Left renal cortex interstitium (tissue), 4 donors: ENCODE results near the gene BAIAP3. TPM values are rescaled to one million over a fixed set of nuclear protein-coding genes. Genes with fewer than 3 reads are reported as not detected.

Source experiments
- DNase-seq, 4 donors: peaks; one replicate each; pipeline ENCODE4 v3.0.0-alpha.2; 2013; ENCODE audit warnings: low read depth in 4 of 4, low spot score in 2 of 4, missing footprints in 1 of 4
- polyA plus RNA-seq, 4 donors: library from polyadenylated mRNA; unstranded; fragments of 120-200 nt; gene quantifications; one replicate each; pipeline ENCODE4 v1.2.1, GENCODE V29; 2013; ENCODE audit not compliant: insufficient read length in 4 of 4

BAIAP3 gene
- polyA plus RNA-seq, 4 donors, result 4.9 to 7.0 (median 6.1) TPM

DNA sequence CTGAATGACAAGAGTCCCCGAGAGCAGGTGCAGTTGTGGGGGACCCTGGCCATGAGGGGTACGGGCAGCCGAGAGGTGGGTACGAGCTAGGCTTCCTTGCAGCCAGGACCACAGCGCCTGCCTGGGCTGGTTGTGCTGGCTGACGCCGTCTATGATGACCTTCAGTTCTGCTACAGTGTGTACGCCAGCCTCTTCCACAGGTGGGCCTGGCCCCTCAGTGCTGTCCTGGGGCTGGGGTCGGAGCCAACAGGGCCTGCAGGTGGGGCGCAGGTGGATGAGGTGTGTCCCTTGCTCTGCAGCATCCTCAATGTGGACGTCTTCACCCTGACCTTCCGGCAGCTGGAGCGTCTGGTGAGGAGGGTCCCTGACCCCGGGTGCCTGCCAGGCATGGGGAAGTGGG lies 11.1 kb downstream of the BAIAP3 start:
- no peak for DNase-seq

DNA sequence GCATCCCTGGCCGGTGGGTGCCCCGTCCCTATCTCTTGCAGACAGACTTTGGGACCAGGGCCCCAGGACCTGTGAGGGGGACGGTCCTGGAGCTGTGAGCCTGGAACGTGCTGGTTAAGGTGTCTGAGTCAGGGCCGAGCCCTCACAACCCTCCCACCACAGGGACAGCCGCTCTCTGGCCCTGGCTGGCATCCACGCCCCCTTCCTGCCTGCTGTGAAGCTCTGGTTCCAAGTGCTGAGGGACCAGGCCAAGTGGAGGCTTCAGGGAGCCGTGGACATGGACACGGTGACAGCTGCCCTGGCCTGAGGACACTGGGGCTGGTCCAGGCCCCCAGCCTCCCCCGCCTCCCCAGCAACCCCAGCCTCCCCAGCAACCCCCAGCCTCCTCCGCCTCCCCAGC lies 11.6 kb downstream of the BAIAP3 start:
- DNase-seq, result no peak

DNA sequence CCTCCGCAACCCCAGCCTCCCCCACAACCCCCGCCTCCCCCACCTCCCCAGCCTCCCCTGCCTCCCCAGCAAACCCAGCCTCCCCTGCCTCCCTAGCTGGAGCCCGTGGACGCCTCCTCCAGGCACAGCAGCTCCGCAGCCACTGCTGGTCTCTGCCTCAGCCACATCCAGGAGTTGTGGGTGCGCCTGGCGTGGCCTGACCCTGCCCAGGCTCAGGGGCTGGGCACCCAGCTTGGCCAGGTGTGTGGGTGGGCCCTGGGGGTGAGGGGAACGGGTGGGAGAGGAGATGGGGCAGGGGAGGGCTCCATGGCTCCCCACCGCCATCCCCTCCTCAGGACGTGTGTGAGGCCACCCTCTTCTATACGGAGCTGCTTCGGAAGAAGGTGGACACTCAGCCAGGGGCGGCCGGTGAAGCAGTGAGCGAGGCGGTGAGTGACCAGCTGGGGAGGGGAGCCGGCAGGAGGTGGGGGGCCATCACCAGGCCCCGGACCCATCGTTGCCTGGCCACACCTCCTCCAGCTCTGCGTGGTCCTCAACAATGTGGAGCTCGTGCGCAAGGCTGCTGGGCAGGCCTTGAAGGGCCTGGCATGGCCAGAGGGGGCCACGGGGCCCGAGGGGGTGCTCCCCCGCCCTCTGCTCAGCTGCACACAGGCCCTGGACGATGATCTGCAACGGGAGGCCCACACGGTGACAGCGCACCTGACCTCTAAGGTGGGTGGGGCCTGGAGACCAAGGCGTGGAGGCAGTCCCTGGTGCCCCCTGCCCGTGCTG lies 12.4 kb downstream of the BAIAP3 start:
- DNase-seq, result no peak

DNA sequence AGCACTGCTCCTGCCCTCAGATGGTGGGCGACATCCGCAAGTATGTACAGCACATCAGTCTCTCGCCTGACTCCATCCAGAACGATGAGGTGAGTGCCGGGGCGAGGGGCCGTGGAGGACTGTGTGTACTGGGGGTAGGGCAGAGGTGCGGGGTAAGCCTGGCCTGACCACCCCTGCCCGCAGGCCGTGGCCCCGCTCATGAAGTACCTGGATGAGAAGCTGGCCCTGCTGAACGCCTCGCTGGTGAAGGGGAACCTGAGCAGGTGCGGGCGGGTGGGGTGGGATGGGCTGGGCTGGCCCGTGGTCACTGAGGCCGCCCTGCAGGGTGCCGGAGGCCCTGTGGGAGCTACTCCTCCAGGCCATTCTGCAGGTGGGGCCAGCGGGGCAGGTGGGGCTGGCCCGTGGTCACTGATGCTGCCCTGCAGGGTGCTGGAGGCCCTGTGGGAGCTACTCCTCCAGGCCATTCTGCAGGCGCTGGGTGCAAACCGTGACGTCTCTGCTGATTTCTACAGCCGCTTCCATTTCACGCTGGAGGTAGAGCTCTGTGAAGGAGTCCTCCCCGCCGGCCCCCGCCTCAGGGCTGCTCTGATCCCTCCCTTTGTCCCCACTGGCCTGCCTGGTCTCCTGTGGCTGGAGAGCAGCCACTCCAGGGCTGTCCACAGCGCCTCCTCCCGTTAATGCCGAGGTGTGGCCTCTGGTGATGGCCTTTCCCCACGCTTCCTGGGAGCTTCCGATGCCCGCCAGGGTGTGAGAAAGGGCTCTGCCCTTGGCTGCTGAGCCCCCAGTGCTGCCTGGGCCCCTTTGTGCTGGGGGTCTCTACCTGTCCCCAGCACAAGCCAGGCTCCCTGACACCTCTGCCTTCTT lies 13.2 kb downstream of the BAIAP3 start:
- DNase-seq, result no peak

DNA sequence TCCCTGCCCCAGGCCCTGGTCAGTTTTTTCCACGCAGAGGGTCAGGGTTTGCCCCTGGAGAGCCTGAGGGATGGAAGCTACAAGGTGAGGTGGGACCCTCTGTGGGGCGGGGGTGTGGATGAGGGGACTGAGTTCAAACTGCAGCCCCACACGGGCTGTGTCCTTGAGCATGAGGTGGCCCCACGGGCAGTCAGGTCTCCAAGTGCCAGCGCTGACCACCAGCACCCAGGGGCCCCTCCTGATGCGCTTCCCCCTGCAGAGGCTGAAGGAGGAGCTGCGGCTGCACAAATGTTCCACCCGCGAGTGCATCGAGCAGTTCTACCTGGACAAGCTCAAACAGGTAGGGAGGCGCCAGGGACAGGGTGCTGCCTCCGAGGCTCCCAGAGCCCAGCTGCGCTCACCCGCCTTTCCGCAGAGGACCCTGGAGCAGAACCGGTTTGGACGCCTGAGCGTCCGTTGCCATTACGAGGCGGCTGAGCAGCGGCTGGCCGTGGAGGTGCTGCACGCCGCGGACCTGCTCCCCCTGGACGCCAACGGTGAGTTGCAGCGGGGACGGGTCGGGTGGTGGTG lies 13.9 kb downstream of the BAIAP3 start:
- DNase-seq, result no peak

DNA sequence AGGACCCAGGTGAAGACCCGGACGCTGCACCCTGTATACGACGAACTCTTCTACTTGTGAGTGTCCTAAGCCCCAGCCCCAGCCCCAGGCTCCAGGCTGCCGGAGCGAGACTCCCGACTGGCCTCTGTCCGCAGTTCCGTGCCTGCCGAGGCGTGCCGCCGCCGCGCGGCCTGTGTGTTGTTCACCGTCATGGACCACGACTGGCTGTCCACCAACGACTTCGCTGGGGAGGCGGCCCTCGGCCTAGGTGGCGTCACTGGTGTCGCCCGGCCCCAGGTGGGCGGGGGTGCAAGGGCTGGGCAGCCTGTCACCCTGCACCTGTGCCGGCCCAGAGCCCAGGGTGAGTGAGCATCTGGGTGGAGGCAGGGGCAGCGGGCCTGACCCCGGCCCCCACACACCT lies 14.5 kb downstream of the BAIAP3 start:
- DNase-seq, result no peak

DNA sequence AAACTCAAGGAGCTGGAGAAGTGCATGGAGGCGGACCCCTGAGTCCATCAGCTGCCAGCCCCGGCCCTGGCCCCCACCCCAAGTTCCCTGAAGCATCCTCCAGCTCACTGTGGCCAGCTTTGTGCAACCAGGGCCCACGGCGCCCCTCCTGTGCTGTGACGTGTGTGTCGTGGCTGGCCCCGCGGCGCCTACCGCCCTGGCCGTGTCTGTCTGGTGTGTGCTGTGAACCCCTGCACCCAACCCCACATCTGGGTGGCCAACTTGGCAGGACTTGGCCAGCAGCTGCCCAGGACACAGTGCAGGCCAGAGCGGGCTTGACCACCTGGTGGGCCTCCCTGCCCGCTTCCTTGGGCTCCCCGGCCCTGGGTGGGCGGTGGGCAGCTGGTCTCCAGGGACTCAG lies 15.0 kb downstream of the BAIAP3 start:
- DNase-seq, result no peak

DNA sequence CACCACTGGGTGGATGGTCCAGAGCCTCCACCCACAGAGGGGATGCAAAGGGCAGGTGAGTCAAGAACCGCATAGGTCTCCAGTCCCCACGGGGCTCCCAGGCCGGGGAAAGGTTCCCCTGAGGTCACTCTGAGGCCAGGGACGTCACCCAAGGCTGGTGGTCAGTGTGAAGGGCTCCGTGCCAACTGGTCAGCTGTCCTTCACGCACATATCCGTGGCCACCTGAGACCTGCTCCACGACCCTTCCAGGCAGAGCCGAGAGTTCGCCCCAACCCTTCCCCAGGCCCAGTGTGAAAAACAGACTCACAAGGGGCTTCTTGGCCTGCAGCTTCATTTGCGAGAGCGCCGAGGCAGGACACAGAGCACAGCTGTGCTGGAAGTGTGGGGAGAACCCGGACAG lies 15.5 kb downstream of the BAIAP3 start:
- DNase-seq, result no peak

DNA sequence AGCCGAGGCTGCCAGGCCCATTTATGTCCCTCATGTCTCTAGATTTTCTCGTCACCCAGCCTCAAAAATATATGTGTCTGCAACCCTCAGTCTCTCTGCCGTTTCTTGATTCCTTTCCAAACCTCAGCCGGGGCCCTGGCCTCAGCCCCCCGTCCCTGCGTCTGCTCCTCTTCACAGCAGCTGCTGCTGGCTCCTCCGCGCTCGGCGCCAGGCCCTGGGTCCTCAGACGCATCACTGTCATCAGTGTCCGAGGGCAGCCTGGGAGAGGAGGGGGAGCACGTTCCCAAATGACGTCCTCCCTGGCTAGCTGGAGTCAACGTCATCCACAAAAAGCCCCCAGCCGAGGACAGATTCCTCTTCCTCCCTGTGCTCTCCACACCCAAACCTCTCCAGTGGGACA lies 15.9 kb downstream of the BAIAP3 start:
- no peak for DNase-seq

DNA sequence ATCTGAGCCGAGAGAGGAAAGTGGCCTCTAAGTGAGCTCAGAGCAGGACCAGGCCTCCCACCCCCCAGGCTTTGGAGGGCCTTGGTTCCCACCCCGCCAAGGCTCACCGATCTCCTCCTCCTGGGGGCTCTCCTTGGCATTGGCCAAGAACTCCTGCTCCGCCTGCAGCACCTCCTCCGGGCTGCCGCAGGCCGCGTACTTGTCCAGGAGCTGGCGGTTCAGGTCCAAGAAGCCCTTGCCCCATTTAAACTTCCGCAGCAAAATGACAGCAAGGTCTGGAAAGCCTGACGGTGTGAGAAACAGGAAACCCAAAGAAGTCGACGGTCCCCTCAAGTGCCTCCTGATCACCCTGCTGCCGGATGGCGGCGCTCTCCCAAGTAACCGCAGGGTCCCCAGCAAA lies 16.5 kb downstream of the BAIAP3 start:
- DNase-seq, result no peak

DNA sequence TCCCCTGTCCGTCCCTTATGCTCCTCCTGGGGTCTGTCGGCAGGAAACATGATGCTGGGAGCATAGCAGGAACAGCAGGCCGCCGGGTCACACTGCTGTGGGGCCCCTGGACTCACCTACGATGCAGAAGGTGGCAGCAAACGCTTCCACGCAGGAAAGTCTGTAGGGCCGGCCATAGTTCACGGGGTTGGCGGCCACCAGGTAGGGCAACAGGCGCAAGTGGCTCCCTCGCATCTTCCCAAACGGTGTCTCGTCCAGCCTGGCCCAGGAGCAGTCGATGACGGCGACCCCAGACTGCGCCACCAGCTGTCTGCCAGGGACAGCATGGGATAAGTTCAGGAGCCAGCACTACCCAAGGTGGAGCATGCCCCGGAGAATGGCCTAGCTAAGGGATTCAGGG lies 17.2 kb downstream of the BAIAP3 start:
- DNase-seq, result no peak

DNA sequence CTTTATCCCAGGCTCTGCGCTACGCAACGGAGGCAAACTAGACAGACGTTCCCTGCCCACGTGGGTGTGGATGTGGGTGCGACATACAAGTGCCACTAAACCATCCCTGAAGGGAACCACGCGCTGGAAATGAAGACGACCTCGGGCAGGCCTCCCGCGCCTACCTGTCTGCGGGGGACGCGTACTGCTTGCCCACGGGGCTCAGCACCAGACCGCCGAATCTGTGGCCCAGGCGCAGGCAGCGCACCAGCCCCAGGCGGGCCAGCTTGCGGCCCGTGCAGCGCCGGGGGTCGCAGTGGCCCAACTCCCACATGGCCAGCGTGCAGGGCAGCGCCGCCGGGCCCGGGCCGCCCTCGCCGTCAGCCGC lies 17.8 kb downstream of the BAIAP3 start:
- DNase-seq, result no peak

DNA sequence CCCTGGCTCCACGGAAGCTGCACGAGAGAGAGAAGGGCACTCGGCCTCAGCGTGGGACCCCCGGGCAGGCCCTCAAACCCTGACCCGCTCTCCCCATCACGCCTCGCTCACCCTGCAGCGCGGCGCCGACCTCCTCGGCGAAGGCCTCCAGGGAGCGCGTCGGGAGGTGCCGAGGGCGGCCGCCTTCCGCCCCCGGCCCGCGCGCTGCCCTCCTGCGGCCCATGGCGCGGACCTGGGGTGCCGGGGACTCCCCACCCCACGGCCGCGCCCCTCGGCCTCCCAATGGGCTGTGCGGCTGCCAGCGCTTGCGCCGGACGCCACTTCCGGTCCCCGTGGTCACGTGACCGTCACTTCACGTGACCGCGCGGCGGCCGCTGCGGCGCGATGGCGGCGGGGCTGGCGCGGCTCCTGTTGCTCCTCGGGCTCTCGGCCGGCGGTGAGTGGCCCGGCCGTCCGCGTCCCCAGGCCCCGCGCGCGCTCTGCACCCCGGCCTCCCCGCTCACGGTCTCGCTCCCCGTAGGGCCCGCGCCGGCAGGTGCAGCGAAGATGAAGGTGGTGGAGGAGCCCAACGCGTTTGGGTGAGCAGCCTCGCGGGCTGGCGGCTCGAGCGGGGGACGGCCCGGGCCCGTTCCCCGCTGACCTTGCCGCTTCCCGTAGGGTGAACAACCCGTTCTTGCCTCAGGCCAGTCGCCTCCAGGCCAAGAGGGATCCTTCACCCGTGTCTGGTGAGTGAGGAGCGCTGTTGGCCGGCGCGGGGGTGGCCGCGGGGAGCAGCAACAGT lies 18.3 kb downstream of the BAIAP3 start, which contains the start of the genes GNPTG and TSR3:
Gene GNPTG (plus strand): TSS at position 350 of the 781 bp plus-strand sequence. CDS start 35 bp downstream, at position 385.
Gene TSR3 (minus strand): TSS at position 297 of the 781 bp plus-strand sequence. CDS start 74 bp downstream, at position 223.
- peak in 3 of 4 donors; percentile 65 to 66 (median 66) for DNase-seq

DNA sequence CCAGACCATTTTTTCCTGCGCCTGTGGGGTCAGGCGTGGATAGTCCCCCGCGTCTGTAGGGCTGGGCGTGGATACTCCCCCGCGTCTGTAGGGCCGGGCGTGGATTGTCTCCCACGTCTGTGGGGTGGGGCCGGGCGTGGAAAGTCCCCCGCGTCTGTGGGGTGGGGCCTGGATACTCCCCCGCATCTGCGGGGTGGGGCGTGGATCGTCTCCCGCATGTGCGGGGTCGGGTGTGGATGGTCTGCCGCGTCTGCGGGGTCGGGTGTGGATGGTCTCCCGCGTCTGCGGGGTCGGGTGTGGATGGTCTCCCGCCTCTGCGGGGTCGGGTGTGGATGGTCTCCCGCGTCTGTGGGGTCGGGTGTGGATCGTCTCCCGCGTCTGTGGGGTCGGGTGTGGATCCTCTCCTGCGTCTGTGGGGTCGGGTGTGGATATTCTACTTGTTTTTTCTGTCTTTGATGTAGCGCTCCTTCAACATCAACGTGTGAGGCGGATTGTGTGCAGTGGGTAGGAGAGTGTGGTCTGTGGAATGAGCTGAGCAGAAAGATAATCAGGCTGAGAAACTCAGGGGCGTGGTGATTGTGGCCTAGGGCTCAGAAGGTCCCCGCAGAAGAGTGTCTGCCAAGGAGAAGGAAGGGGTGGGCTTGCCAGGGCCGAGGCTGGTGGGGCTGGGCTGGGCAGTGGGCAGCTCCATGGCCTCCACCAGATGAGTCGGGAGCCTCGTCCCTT lies 21.5 kb downstream of the BAIAP3 start:
- DNase-seq, result no peak

DNA sequence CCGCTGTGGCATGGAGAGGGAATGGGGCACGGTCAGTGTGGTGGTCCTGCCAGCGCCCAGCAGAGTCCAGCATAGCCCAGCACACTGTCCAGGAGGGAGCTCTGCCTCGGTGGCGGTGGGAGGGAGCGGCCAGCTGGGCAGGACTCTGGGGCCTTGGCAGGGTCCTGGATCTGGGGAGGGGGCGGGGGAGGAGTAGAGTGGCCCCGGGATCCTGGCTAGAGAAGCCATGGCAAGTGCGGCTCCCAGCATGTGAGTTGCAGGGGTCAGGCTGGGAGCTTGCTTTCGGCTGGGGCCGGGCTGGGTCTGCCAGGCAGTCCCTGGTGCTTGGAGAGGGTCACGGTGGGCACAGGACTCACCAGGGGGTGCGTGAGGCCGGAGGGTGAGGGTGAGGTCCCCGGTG lies 22.1 kb downstream of the BAIAP3 start:
- DNase-seq, result no peak

DNA sequence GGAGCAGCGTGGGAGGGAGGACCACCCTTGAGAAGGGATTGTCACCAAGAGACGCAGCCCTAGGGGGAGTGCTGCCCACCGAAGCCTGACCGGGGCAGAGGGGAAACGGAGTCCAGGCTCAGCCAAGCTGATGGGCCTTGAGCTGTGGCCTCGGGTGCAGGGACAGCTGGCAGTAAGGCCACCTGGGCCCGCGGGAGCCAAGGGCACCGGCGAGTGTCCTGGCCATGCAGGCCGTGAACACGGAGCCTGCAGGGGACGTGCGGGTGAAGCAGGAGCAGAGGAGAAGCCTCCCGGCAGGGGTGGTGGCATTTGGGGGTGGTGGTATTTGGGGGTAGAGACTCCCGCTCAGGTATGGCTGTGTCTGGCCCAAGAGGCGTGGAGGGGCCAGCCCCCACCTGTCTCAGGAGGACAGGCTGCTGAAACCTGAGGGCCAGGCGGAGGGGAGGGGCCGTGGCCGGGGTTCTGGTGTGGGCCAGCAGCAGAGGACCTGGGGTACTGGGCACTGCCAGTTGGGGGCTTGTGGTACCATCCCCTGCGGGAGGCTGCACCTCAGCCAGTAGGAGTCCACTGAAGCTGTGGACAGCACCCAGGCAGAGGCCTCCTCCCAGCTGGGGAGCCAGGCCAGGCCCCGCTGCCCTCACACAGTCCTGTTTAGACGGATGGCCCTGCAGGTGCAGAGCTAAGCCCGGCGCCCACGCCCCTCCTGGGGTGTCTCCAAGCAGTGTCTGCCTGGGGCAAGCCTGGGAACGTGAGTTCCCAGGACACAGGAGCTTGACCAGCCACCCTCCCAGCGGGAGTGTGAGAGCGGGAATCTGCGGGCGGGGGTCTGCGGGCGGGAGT lies 22.8 kb downstream of the BAIAP3 start:
- DNase-seq, result no peak

DNA sequence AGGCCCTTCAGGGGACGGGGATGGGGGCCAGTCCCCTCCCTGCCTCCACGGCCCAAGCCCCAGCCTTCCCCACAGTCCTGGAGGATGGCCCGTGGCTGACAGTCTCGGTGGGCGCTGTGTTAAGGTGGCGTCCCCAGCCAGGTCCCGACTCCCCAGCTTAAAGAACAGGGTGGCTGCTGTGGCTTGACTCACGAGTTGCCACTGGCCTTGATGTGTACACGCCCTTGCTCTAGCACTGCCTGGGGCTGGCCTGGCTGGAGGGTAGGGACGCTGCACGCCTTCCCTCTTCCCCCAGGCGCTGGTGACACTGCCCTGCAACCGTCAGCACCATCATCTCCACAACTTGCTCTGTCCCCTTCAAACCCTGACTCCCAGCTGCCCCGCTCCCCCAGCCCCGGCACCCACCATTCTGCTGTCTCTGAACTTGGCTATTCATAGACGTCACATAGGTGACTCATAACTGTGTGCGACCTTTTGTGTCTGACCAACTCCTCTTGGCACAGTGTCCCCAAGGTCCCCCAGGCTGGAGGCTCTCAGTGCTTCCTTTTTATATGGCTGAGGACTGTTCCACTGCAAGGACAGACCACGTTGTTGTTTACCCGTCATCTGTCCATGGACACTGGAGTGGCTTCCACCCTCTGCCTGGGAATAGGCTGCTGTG lies 24.6 kb downstream of the BAIAP3 start:
- no peak for DNase-seq

DNA sequence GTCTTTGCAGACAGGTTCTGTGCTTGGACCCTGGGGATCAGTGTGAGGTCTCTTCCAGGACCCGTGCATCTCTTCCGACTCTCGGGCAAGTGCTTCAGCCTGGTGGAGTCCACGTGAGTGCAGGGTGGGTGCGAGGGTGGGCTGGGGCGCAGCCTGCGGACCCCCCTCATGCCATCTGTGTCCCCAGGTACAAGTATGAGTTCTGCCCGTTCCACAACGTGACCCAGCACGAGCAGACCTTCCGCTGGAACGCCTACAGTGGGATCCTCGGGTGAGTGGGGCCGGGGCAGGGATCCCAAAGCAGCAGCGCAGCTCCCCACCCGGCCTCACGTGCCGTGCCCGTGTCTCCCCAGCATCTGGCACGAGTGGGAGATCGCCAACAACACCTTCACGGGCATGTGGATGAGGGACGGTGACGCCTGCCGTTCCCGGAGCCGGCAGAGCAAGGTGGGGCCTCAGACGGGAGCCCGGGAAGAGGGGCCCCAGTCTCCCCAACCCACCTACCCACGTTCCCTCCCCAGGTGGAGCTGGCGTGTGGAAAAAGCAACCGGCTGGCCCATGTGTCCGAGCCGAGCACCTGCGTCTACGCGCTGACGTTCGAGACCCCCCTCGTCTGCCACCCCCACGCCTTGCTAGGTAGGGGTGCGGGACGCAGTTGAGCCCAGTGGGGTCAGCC lies 28.4 kb downstream of the BAIAP3 start:
- DNase-seq, result no peak
